ENCODE results near the gene LGALS9.
"Not testable (repeated sequence)": the region's sequence is repeated elsewhere in the genome, so short reads cannot be mapped to it uniquely, and the experiment has no call there.

LGALS9 gene

GRCh38 chr17:27633312-27634025 is 2.5 kb downstream of the LGALS9 start:
- Mint-ChIP-seq H3K27me3 (ENCODE audit: low read depth) (no peaks in the 10 kb centered on the region), H3K36me3 (ENCODE audit: low read depth) (no peaks in the 10 kb centered on the region), H3K9me3 (no peaks in the 10 kb centered on the region), H3K27ac (peak overlapping the region in 2 of 3 experiments; percentile 78 to 79), H3K4me1 (peaks cover 21% of the 10 kb centered on the region), H3K4me3 (no peak overlapping the region)
- TF ChIP-seq CTCF (IDR thresholded peaks at IDR 0.05; ENCODE audit: unreplicated experiment in 3 of 3): no peak

GRCh38 chr17:27634026-27634335 is 3.0 kb downstream of the LGALS9 start:
- no peaks in the 10 kb centered on the region for H3K27me3 Mint-ChIP-seq (ENCODE audit: low read depth)
- no peaks in the 10 kb centered on the region for H3K9me3 Mint-ChIP-seq
- no peaks in the 10 kb centered on the region for H3K36me3 Mint-ChIP-seq (ENCODE audit: low read depth)
- peaks cover 21% of the 10 kb centered on the region for H3K4me1 Mint-ChIP-seq
- no peak overlapping the region for H3K27ac Mint-ChIP-seq
- no peak overlapping the region for H3K4me3 Mint-ChIP-seq
- TF ChIP-seq CTCF (IDR thresholded peaks at IDR 0.05; ENCODE audit: unreplicated experiment in 3 of 3): no peak

GRCh38 chr17:27634776-27635175 is 3.8 kb downstream of the LGALS9 start:
- no peaks in the 10 kb centered on the region for H3K9me3 Mint-ChIP-seq

GRCh38 chr17:27635275-27635823 is 4.4 kb downstream of the LGALS9 start:
- TF ChIP-seq CTCF (IDR thresholded peaks at IDR 0.05; ENCODE audit: unreplicated experiment in 3 of 3): no peak
- H3K9me3 Mint-ChIP-seq: no peaks in the 10 kb centered on the region
- H3K4me3 Mint-ChIP-seq: no peak overlapping the region
- H3K27me3 Mint-ChIP-seq (ENCODE audit: low read depth): no peaks in the 10 kb centered on the region
- peak overlapping the region in 1 of 3 experiments; percentile 69 for H3K27ac Mint-ChIP-seq
- peaks cover 21% of the 10 kb centered on the region for H3K4me1 Mint-ChIP-seq
- H3K36me3 Mint-ChIP-seq (ENCODE audit: low read depth): no peaks in the 10 kb centered on the region

More at GRCh38 chr17:27634776-27635175, 3.8 kb downstream of the LGALS9 start:
- Mint-ChIP-seq H3K36me3 (ENCODE audit: low read depth) (no peaks in the 10 kb centered on the region), H3K27me3 (ENCODE audit: low read depth) (no peaks in the 10 kb centered on the region), H3K4me3 (no peak overlapping the region), H3K4me1 (peaks cover 21% of the 10 kb centered on the region), H3K27ac (peak overlapping the region in 2 of 3 experiments; percentile 46 to 69)
- no peak for TF ChIP-seq CTCF (IDR thresholded peaks at IDR 0.05; ENCODE audit: unreplicated experiment in 3 of 3)

- not testable (repeated sequence) for H3K27ac Mint-ChIP-seq; H3K36me3 Mint-ChIP-seq (ENCODE audit: low read depth); H3K27me3 Mint-ChIP-seq (ENCODE audit: low read depth); H3K4me3 Mint-ChIP-seq; H3K9me3 Mint-ChIP-seq
- H3K4me1 Mint-ChIP-seq: peaks cover 21% of the 10 kb centered on the region
Observed at GRCh38 chr17:27636005-27636520, 5.1 kb downstream of the LGALS9 start.

GRCh38 chr17:27637818-27638217 is 6.8 kb downstream of the LGALS9 start:
- H3K27ac Mint-ChIP-seq; H3K4me3 Mint-ChIP-seq; H3K27me3 Mint-ChIP-seq (ENCODE audit: low read depth); H3K9me3 Mint-ChIP-seq; H3K36me3 Mint-ChIP-seq (ENCODE audit: low read depth): not testable (repeated sequence)
- H3K4me1 Mint-ChIP-seq: peaks cover 17% of the 10 kb centered on the region

- H3K9me3 Mint-ChIP-seq; H3K27ac Mint-ChIP-seq; H3K36me3 Mint-ChIP-seq (ENCODE audit: low read depth); H3K27me3 Mint-ChIP-seq (ENCODE audit: low read depth); H3K4me3 Mint-ChIP-seq: not testable (repeated sequence)
- H3K4me1 Mint-ChIP-seq: peaks cover 14% of the 10 kb centered on the region
Observed at GRCh38 chr17:27638415-27638914, 7.5 kb downstream of the LGALS9 start.

Data from nephron (organoid).